ENCODE results near the gene S1PR4.
"Not testable (repeated sequence)": the region's sequence is repeated elsewhere in the genome, so short reads cannot be mapped to it uniquely, and the experiment has no call there.

The S1PR4 gene

GRCh38 chr19:3153286-3154230, 25.0 kb upstream of the S1PR4 start:
- no peak for DNase-seq

- DNase-seq: not testable (repeated sequence)
Measured at GRCh38 chr19:3154447-3154846, 24.1 kb upstream of the S1PR4 start.

- DNase-seq: peak; percentile 79
Measured at GRCh38 chr19:3154957-3155736, 23.4 kb upstream of the S1PR4 start.

- DNase-seq: no peak
Measured at GRCh38 chr19:3157096-3157845, 21.3 kb upstream of the S1PR4 start.

- DNase-seq: no peak
Measured at GRCh38 chr19:3159565-3159964, 19.0 kb upstream of the S1PR4 start.

- DNase-seq: no peak
Measured at GRCh38 chr19:3160219-3160618, 18.4 kb upstream of the S1PR4 start.

GRCh38 chr19:3161453-3161852, 17.1 kb upstream of the S1PR4 start:
- no peak for DNase-seq

- no peak for DNase-seq
Measured at GRCh38 chr19:3162418-3163229, 15.9 kb upstream of the S1PR4 start.

GRCh38 chr19:3163230-3163886, 15.2 kb upstream of the S1PR4 start:
- peak; percentile 73 for DNase-seq

- no peak for DNase-seq
Measured at GRCh38 chr19:3163943-3164342, 14.6 kb upstream of the S1PR4 start.

- no peak for DNase-seq
Measured at GRCh38 chr19:3167533-3168272, 10.9 kb upstream of the S1PR4 start.

GRCh38 chr19:3171894-3172672, 6.5 kb upstream of the S1PR4 start:
- no peak for DNase-seq

- not testable (repeated sequence) for DNase-seq
Measured at GRCh38 chr19:3172673-3173000, 5.9 kb upstream of the S1PR4 start.

- DNase-seq: no peak
Measured at GRCh38 chr19:3175781-3176714, 2.5 kb upstream of the S1PR4 start.

- peak; percentile 79 for DNase-seq
Measured at GRCh38 chr19:3176715-3177501, 1.7 kb upstream of the S1PR4 start.

GRCh38 chr19:3178973-3179738, 587 bp downstream of the S1PR4 start:
- peak; percentile 36 for DNase-seq

- no peak for DNase-seq
Measured at GRCh38 chr19:3179739-3180293, 1.2 kb downstream of the S1PR4 start.

Data from activated CD8-positive, alpha-beta memory T cell treated with anti-CD3 and anti-CD28 coated beads, Interleukin-2, amount 50 U/mL, for 4 hours (primary cell).